ENCODE data around the gene PGLYRP1.

The PGLYRP1 gene

GRCh38 chr19:46022431-46023310 lies at the start of gene PGLYRP1:
TSS of gene PGLYRP1 (minus strand) at chr19:46023053. CDS start at chr19:46023021, 32 bp downstream.
- DNase-seq (ENCODE audit: low spot score): no peak

GRCh38 chr19:46069806-46070341 lies 47.0 kb upstream of the PGLYRP1 start:
- peak; percentile 68 for DNase-seq (ENCODE audit: low spot score)

GRCh38 chr19:46068345-46069258 lies 45.7 kb upstream of the PGLYRP1 start:
- DNase-seq (ENCODE audit: low spot score): peak; percentile 97

GRCh38 chr19:46067691-46068090 lies 44.8 kb upstream of the PGLYRP1 start:
- peak; percentile 35 for DNase-seq (ENCODE audit: low spot score)

- DNase-seq (ENCODE audit: low spot score): no peak
These were observed 43.6 kb upstream of the PGLYRP1 start for GRCh38 chr19:46066471-46066870.

GRCh38 chr19:46065486-46066071 lies 42.7 kb upstream of the PGLYRP1 start:
- DNase-seq (ENCODE audit: low spot score): peak; percentile 45

- no peak for DNase-seq (ENCODE audit: low spot score)
These were observed 40.3 kb upstream of the PGLYRP1 start for GRCh38 chr19:46063201-46063600.

- no peak for DNase-seq (ENCODE audit: low spot score)
These were observed 37.2 kb upstream of the PGLYRP1 start for GRCh38 chr19:46060012-46060411.

GRCh38 chr19:46058778-46059177 lies 35.9 kb upstream of the PGLYRP1 start:
- no peak for DNase-seq (ENCODE audit: low spot score)

- DNase-seq (ENCODE audit: low spot score): peak; percentile 66
These were observed 33.7 kb upstream of the PGLYRP1 start for GRCh38 chr19:46056536-46056935.

- no peak for DNase-seq (ENCODE audit: low spot score)
These were observed 30.0 kb upstream of the PGLYRP1 start for GRCh38 chr19:46052896-46053295.

GRCh38 chr19:46049597-46049996 lies 26.7 kb upstream of the PGLYRP1 start:
- no peak for DNase-seq (ENCODE audit: low spot score)

GRCh38 chr19:46043519-46043918 lies 20.7 kb upstream of the PGLYRP1 start:
- no peak for DNase-seq (ENCODE audit: low spot score)

- DNase-seq (ENCODE audit: low spot score): no peak
These were observed 19.5 kb upstream of the PGLYRP1 start for GRCh38 chr19:46042252-46042883.

GRCh38 chr19:46040952-46041500 lies 18.2 kb upstream of the PGLYRP1 start, which contains the start of gene IGFL4:
TSS of gene IGFL4 (minus strand) at chr19:46041002. CDS start at chr19:46040962, 40 bp downstream.
- peak; percentile 78 for DNase-seq (ENCODE audit: low spot score)

GRCh38 chr19:46040125-46040524 lies 17.3 kb upstream of the PGLYRP1 start:
- DNase-seq (ENCODE audit: low spot score): no peak

GRCh38 chr19:46036744-46037128 lies 13.9 kb upstream of the PGLYRP1 start:
- DNase-seq (ENCODE audit: low spot score): no peak

GRCh38 chr19:46035986-46036743 lies 13.3 kb upstream of the PGLYRP1 start:
- DNase-seq (ENCODE audit: low spot score): no peak

GRCh38 chr19:46035546-46035945 lies 12.7 kb upstream of the PGLYRP1 start:
- DNase-seq (ENCODE audit: low spot score): no peak

- DNase-seq (ENCODE audit: low spot score): no peak
These were observed 10.5 kb upstream of the PGLYRP1 start for GRCh38 chr19:46033401-46033800.
